OCI-LY1 (cell line): ENCODE results near the gene RER1.

Source experiments
- H2AFZ ChIP-seq: fragments of 200-600 bp; sonication (generic), shearing (Covaris generic); 2 replicates; pipeline ENCODE4 v1.6.0; 2014; ENCODE audit warnings: antibody characterized with exemption, mild to moderate bottlenecking, low read length
- H3F3A ChIP-seq: fragments of 200-600 bp; sonication (generic), shearing (Covaris generic); 2 replicates; pipeline ENCODE4 v1.6.0; 2014; ENCODE audit warnings: mild to moderate bottlenecking, antibody characterized with exemption, low read length, moderate library complexity; ENCODE audit not compliant: insufficient read depth
- H3K27ac ChIP-seq: fragments of 200-600 bp; sonication (generic); 2 replicates; pipeline ENCODE4 v1.5.1; 2014; ENCODE audit warnings: low read length, mixed run types, mild to moderate bottlenecking, low read depth; ENCODE audit not compliant: poor library complexity, severe bottlenecking
- H3K27me3 ChIP-seq: fragments of 200-600 bp; sonication (generic); 2 replicates; pipeline ENCODE4 v1.6.0; 2014; ENCODE audit warnings: antibody characterized with exemption, mild to moderate bottlenecking, low read length, moderate library complexity; ENCODE audit not compliant: insufficient read depth
- H3K36me3 ChIP-seq: fragments of 200-600 bp; sonication (generic); 2 replicates; pipeline ENCODE4 v1.6.1; 2014; ENCODE audit warnings: mild to moderate bottlenecking, antibody characterized with exemption, low read length, moderate library complexity, mixed read lengths; ENCODE audit not compliant: insufficient read depth
- H3K4me1 ChIP-seq: fragments of 200-600 bp; sonication (generic); 2 replicates; pipeline ENCODE4 v1.5.1; 2014; ENCODE audit warnings: mild to moderate bottlenecking, low read length, moderate library complexity; ENCODE audit not compliant: insufficient read depth, severe bottlenecking
- H3K4me2 ChIP-seq: fragments of 200-600 bp; sonication (generic), shearing (Covaris generic); 2 replicates; pipeline ENCODE4 v1.6.1; 2014; ENCODE audit warnings: low read length
- H3K4me3 ChIP-seq: fragments of 200-600 bp; sonication (generic); 2 replicates; pipeline ENCODE4 v1.5.1; 2014; ENCODE audit warnings: low read length, low read depth, mild to moderate bottlenecking, mixed read lengths; ENCODE audit not compliant: poor library complexity, severe bottlenecking
- H3K79me2 ChIP-seq: fragments of 200-600 bp; shearing (Covaris generic); 2 replicates; pipeline ENCODE4 v1.6.1; 2016; ENCODE audit warnings: mixed run types, low read length, mixed read lengths; ENCODE audit not compliant: insufficient read depth
- H3K9ac ChIP-seq: fragments of 200-600 bp; sonication (generic), shearing (Covaris generic); 2 replicates; pipeline ENCODE4 v1.6.1; 2014; ENCODE audit warnings: mild to moderate bottlenecking, low read length, mixed read lengths
- H3K9me2 ChIP-seq: fragments of 200-600 bp; sonication (generic), shearing (Covaris generic); 2 replicates; pipeline ENCODE4 v1.6.1; 2014; ENCODE audit warnings: low read depth, mild to moderate bottlenecking, low read length, mixed read lengths
- H3K9me3 ChIP-seq: fragments of 200-600 bp; shearing (Covaris generic); 2 replicates; pipeline ENCODE4 v1.6.1; 2014; ENCODE audit warnings: low read length, mixed read lengths
- H4K20me1 ChIP-seq: fragments of 200-600 bp; sonication (generic), shearing (Covaris generic); 2 replicates; pipeline ENCODE4 v1.6.0; 2016; ENCODE audit warnings: mild to moderate bottlenecking, low read length; ENCODE audit not compliant: insufficient read depth
- EZH2 ChIP-seq: fragments of 200-600 bp; sonication (generic), shearing (Covaris generic); IDR thresholded peaks from 2 replicates; pipeline ENCODE4 v1.8.0; 2017; ENCODE audit warnings: borderline replicate concordance, mixed run types, mild to moderate bottlenecking, antibody characterized with exemption, low read length, moderate library complexity, mixed read lengths
- TF ChIP-seq, protein P1 (sequence below): fragments of 200-600 bp; sonication (generic), shearing (Covaris generic); IDR thresholded peaks from 2 replicates; pipeline ENCODE4 v1.5.1; 2017; ENCODE audit warnings: mild to moderate bottlenecking, antibody characterized with exemption, low read length, moderate library complexity, mixed read lengths

RER1 gene

DNA sequence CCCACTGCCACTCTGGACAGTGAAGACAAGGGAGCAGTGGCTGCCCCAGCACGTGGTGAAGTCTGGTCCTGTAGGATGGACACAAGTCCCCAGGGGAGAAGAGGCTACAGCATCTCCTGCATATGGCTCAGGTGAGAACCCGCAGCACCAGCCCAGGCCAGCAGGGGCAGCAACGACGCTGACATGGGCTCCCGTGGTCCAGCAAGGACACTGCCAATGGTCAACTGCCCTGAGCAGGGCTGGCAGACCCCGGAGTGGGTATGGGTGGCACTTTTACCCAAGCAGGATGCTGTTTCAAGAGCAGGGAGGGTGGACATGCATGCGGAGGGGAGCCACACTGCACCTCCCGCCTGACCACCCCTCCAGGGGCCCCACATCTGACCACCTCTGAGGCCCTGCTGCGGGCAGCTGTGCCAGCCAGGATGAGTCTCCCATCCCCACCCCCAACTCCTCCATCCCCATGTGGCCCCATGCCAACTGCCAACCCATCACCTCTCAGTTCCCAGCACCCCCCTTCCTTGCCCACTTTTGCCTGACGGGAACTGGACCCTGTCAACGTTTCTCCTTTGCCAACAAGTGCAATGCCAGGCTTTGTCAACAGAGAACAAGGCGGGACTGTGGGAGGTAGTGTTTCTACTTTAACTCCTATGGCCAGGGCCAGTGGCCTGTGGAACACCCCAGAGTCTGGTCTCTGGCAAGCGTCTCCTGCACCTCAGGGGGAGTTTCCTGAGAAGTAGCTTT, 8.8 kb upstream of the RER1 start:
- Histone ChIP-seq H3K36me3 (no peaks in the 10 kb centered on the region), H4K20me1 (no peaks in the 10 kb centered on the region), H3F3A (no peaks in the 10 kb centered on the region), H3K27me3 (no peaks in the 10 kb centered on the region), H3K4me3 (no peak overlapping the region), H3K9me3 (no peaks in the 10 kb centered on the region), H3K9me2 (no peaks in the 10 kb centered on the region), H3K27ac (no peak overlapping the region), H3K79me2 (no peaks in the 10 kb centered on the region), H2AFZ (no peak overlapping the region), H3K4me2 (no peak overlapping the region), H3K9ac (no peak overlapping the region), H3K4me1 (no peaks in the 10 kb centered on the region)
- TF ChIP-seq, protein P1, sequence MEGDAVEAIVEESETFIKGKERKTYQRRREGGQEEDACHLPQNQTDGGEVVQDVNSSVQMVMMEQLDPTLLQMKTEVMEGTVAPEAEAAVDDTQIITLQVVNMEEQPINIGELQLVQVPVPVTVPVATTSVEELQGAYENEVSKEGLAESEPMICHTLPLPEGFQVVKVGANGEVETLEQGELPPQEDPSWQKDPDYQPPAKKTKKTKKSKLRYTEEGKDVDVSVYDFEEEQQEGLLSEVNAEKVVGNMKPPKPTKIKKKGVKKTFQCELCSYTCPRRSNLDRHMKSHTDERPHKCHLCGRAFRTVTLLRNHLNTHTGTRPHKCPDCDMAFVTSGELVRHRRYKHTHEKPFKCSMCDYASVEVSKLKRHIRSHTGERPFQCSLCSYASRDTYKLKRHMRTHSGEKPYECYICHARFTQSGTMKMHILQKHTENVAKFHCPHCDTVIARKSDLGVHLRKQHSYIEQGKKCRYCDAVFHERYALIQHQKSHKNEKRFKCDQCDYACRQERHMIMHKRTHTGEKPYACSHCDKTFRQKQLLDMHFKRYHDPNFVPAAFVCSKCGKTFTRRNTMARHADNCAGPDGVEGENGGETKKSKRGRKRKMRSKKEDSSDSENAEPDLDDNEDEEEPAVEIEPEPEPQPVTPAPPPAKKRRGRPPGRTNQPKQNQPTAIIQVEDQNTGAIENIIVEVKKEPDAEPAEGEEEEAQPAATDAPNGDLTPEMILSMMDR: no peak; the same call in 1 of the 2 replicates
- TF ChIP-seq EZH2: no peak

DNA sequence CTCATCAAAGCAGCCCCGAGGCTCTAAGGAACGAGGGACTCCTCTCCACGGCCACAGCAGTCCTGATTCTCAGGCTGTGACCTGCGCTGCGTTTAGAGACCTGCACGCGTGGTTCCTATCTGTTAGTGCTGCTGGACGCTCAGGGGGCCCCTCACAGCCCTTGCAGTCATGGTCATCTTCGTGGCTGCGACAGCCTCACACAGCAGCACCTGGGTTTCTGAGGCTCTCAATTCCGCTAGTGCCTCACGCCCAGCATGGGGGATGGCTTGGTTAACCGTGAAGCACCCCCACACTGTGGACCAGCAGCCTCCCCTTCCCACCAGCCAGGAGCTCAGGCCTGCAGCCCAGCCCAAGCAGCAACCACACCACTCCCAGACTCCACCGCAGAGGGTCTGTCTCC, 8.1 kb upstream of the RER1 start:
- Histone ChIP-seq H3F3A (no peaks in the 10 kb centered on the region), H4K20me1 (no peaks in the 10 kb centered on the region), H3K4me2 (no peak overlapping the region), H3K27ac (no peak overlapping the region), H2AFZ (no peak overlapping the region), H3K4me1 (no peaks in the 10 kb centered on the region), H3K27me3 (no peaks in the 10 kb centered on the region), H3K9me2 (no peaks in the 10 kb centered on the region), H3K9me3 (no peaks in the 10 kb centered on the region), H3K9ac (no peak overlapping the region), H3K36me3 (no peaks in the 10 kb centered on the region), H3K4me3 (no peak overlapping the region), H3K79me2 (no peaks in the 10 kb centered on the region)
- TF ChIP-seq EZH2: no peak
- TF ChIP-seq, protein P1: no peak

DNA sequence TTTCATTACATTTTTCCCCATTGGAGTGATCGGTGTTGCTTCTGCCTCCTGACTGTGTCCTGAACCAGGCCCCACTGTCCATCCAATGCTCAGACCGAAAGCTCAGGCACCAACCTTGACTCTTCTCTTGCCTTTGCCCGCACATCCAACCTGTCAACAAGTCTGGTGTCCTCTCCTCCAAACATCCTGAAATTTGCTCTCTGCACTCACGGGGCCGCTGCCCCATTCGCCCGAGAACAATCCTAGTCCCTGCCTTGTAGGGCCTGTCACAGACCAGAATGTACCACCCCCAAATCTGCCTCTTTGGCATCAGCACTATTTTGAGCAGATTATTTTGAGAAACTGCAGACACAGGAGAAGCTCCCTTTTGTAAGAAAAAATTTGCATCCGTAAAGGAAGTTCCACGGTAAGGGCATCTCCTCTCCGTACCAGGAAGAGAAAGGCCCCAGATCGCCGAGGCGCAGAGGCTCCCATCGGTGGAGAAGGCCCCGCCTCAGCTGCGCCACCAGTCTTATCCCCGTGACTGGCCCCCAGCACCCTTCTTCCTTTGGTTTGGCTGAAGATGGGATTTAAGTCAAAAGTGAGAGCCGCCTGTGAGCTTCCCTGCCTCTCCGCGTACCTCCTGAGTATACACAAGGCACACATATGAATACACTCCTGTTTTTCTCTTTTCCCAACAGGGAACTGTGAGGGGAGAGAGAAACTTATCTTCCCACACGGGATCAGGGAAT, 7.3 kb upstream of the RER1 start:
- H3K36me3 ChIP-seq: no peaks in the 10 kb centered on the region
- no peaks in the 10 kb centered on the region for H3K27me3 ChIP-seq
- H3K9me3 ChIP-seq: no peaks in the 10 kb centered on the region
- no peak overlapping the region for H3K4me3 ChIP-seq
- no peak overlapping the region for H2AFZ ChIP-seq
- no peak overlapping the region for H3K9ac ChIP-seq
- no peaks in the 10 kb centered on the region for H3K4me1 ChIP-seq
- H3F3A ChIP-seq: no peaks in the 10 kb centered on the region
- no peak for TF ChIP-seq EZH2
- TF ChIP-seq, protein P1: no peak
- H4K20me1 ChIP-seq: no peaks in the 10 kb centered on the region
- no peaks in the 10 kb centered on the region for H3K9me2 ChIP-seq
- H3K4me2 ChIP-seq: no peak overlapping the region
- H3K79me2 ChIP-seq: no peaks in the 10 kb centered on the region
- no peak overlapping the region for H3K27ac ChIP-seq
